K562 (cell line): ENCODE measurements around the gene ANKS1A. TPM values are rescaled to one million over a fixed set of nuclear protein-coding genes. Genes with fewer than 3 reads are reported as not detected.

Experiments
- ADNP ChIP-seq: fragments of 200-800 bp; sonication (Bioruptor generic); IDR thresholded peaks from 2 replicates; pipeline ENCODE4 v1.6.1; 2016; ENCODE audit warnings: missing genetic modification characterization, missing compliant biosample characterization
- GATA2 ChIP-seq: sonication (generic); formaldehyde crosslinking; IDR thresholded peaks from 2 replicates; pipeline ENCODE4 v1.4.0; 2020; ENCODE audit warnings: mild to moderate bottlenecking, missing genetic modification reagents
- JUND ChIP-seq, 2 experiments: IDR thresholded peaks; 2 replicates in 1 of 2; 3 replicates in 1 of 2; pipeline ENCODE4 v1.6.1; 2011; ENCODE audit warnings: borderline replicate concordance in 2 of 2, low read depth in 2 of 2, low read length in 2 of 2, improper control_type of control experiment in 1 of 2, missing biosample characterization in 1 of 2, missing genetic modification characterization in 1 of 2, missing genetic modification reagents in 1 of 2
- KDM1A ChIP-seq, 2 experiments: fragments of 450-650 bp; IDR thresholded peaks; 2 replicates each; pipeline ENCODE4 v1.6.1; 2016; ENCODE audit warnings: mild to moderate bottlenecking in 2 of 2
- SMARCA4 ChIP-seq: fragments of 450-650 bp; IDR thresholded peaks from 2 replicates; pipeline ENCODE4 v1.6.1; 2016
- SOX6 ChIP-seq: fragments of 450-650 bp; IDR thresholded peaks from 2 replicates; pipeline ENCODE4 v1.6.1; 2014; ENCODE audit warnings: mild to moderate bottlenecking
- polyA plus RNA-seq, 8 experiments: library from polyadenylated mRNA; depleted of rRNA in 4 of 8; stranded (reverse) in 5 of 8; unstranded in 3 of 8; fragments of >200 nt; fragmentation: Nextera tagmentation in 2 of 8; fragmentation: Illumina TruSeq in 1 of 8; extraction: Ambion mirVana in 2 of 8; extraction: Trizol in 1 of 8; gene quantifications; 2 replicates each; pipeline versions ENCODE4 v1.2.1 to v1.2.3, GENCODE V29; 2011 to 2014; ENCODE audit warnings: inconsistent platforms in 1 of 8, missing spikeins in 1 of 8
- total RNA-seq, 7 experiments: library from RNA; depleted of rRNA in 6 of 7; stranded (reverse); fragments of >200 nt in 6 of 7; fragmentation: Illumina TruSeq in 2 of 7; extraction: Trizol in 2 of 7; gene quantifications; 2 replicates each; pipeline versions ENCODE4 v1.2.1 to v1.2.3, GENCODE V29; 2011 to 2021; ENCODE audit warnings: low replicate concordance in 1 of 7
- TF ChIP-seq, protein P1 (sequence below), 3 experiments: fragments of 200-800 bp in 1 of 3; fragments of 250-450 bp in 1 of 3; fragments of 450-650 bp in 1 of 3; sonication (Bioruptor Pico) in 1 of 3; sonication (Bioruptor generic) in 1 of 3; formaldehyde crosslinking in 1 of 3; IDR thresholded peaks; 2 replicates each; pipeline versions ENCODE4 v1.6.1 to v1.8.0; 2016 to 2022; ENCODE audit warnings: mild to moderate bottlenecking in 2 of 3, missing genetic modification characterization in 2 of 3, missing compliant biosample characterization in 1 of 3, moderate library complexity in 1 of 3
- TF ChIP-seq, protein P2 (sequence below): fragments of 450-650 bp; formaldehyde crosslinking; IDR thresholded peaks from 2 replicates; pipeline ENCODE4 v1.4.0; 2020; ENCODE audit warnings: mild to moderate bottlenecking, moderate library complexity

ANKS1A gene
- total and polyA plus RNA-seq, 9 of the 15 experiments (the other 6 are each of a cell fraction or from before 2014, with no cell fraction given): 1.1 to 13.8 (median 5.3) TPM

DNA sequence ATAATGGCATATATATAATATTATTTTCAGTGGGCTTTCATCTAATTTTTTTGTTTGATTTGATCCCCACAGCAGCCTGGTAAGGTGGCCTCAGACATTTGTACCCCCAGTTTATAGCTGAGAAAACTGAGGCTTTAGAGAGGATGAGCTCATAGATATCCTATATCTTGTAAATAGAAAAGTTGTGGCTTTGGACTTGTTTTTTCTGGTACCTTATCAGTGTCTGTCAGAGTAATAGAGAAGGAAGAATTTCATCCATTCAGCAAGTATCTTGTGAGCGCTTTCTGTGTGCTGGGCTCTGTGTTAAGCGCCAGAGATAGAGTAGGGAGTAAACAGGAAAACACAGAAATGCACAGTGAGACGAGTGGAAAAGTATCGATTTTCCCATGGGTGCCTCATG is 29.1 kb upstream of the ANKS1A start (continued):
- TF ChIP-seq, protein P1, sequence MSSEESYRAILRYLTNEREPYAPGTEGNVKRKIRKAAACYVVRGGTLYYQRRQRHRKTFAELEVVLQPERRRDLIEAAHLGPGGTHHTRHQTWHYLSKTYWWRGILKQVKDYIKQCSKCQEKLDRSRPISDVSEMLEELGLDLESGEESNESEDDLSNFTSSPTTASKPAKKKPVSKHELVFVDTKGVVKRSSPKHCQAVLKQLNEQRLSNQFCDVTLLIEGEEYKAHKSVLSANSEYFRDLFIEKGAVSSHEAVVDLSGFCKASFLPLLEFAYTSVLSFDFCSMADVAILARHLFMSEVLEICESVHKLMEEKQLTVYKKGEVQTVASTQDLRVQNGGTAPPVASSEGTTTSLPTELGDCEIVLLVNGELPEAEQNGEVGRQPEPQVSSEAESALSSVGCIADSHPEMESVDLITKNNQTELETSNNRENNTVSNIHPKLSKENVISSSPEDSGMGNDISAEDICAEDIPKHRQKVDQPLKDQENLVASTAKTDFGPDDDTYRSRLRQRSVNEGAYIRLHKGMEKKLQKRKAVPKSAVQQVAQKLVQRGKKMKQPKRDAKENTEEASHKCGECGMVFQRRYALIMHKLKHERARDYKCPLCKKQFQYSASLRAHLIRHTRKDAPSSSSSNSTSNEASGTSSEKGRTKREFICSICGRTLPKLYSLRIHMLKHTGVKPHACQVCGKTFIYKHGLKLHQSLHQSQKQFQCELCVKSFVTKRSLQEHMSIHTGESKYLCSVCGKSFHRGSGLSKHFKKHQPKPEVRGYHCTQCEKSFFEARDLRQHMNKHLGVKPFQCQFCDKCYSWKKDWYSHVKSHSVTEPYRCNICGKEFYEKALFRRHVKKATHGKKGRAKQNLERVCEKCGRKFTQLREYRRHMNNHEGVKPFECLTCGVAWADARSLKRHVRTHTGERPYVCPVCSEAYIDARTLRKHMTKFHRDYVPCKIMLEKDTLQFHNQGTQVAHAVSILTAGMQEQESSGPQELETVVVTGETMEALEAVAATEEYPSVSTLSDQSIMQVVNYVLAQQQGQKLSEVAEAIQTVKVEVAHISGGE (CRISPR knock-in tag; IDR thresholded peaks at IDR 0.05): 0 out of 6 replicates have a peak, but pooled peaks of 1 of the 3 experiments have one; percentile 19
- TF ChIP-seq, protein P2, sequence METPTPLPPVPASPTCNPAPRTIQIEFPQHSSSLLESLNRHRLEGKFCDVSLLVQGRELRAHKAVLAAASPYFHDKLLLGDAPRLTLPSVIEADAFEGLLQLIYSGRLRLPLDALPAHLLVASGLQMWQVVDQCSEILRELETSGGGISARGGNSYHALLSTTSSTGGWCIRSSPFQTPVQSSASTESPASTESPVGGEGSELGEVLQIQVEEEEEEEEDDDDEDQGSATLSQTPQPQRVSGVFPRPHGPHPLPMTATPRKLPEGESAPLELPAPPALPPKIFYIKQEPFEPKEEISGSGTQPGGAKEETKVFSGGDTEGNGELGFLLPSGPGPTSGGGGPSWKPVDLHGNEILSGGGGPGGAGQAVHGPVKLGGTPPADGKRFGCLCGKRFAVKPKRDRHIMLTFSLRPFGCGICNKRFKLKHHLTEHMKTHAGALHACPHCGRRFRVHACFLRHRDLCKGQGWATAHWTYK (CRISPR knock-in tag): no peak
- peak in 1 of 2 experiments; percentile 20; a peak in 1 of 4 replicates for TF ChIP-seq KDM1A (IDR thresholded peaks at IDR 0.05)
- TF ChIP-seq SMARCA4: no peak
- TF ChIP-seq JUND (IDR thresholded peaks at IDR 0.05; ENCODE audit: borderline replicate concordance, low read depth, low read length): no peak
- TF ChIP-seq JUND (tag; IDR thresholded peaks at IDR 0.05; ENCODE audit: borderline replicate concordance, low read depth, low read length): peak; percentile 59; the same call in 1 of the 3 replicates
- TF ChIP-seq SOX6: 0 out of 2 replicates have a peak, but pooled peaks have one; percentile 14
- peak; percentile 83 for TF ChIP-seq ADNP
- TF ChIP-seq GATA2 (CRISPR knock-in tag): peak; percentile 22; the same call in 1 of the 2 replicates
- TF ChIP-seq, all 486 proteins: peak for 18
